A673 (cell line): ENCODE results near the gene NOS1AP. TPM values are rescaled to one million over a fixed set of nuclear protein-coding genes. Genes with fewer than 3 reads are reported as not detected.

Experiments
- BruUV-seq: library from RNA; stranded (reverse); fragments of 400-500 nt; replicated peaks from 2 replicates; lab custom pipeline; 2021; lab: Mats Ljungman, UMichigan
- CTCF ChIA-PET: fragments of 300-600 bp; sonication (Branson Sonifier 250); formaldehyde crosslinking; loops from one replicate; lab custom pipeline; 2022; ENCODE audit warnings: antibody characterized with exemption; lab: Charles Lee
- POLR2A ChIA-PET: fragments of 300-600 bp; sonication (Branson Sonifier 250); formaldehyde crosslinking; loops from one replicate; lab custom pipeline; 2022; ENCODE audit warnings: antibody characterized with exemption; ENCODE audit not compliant: low non-redundant PET; lab: Charles Lee
- DNase-seq: peaks from one replicate; pipeline ENCODE4 v3.0.0-alpha.2; 2015; ENCODE audit warnings: low spot score
- H3K27ac ChIP-seq: fragments of 200-600 bp; sonication (generic); 2 replicates; pipeline ENCODE4 v1.5.1; 2016; ENCODE audit warnings: mixed run types, low read depth, mild to moderate bottlenecking, mixed read lengths, antibody characterized with exemption, low read length; ENCODE audit not compliant: poor library complexity, severe bottlenecking
- H3K27me3 ChIP-seq: fragments of 200-600 bp; sonication (generic); replicated peaks from 2 replicates; pipeline ENCODE4 v1.6.1; 2017; ENCODE audit warnings: mixed run types, low read depth, mild to moderate bottlenecking, mixed read lengths, antibody characterized with exemption, low read length; ENCODE audit not compliant: insufficient read depth, poor library complexity
- H3K36me3 ChIP-seq: fragments of 200-600 bp; sonication (generic); 2 replicates; pipeline ENCODE4 v1.6.1; 2016; ENCODE audit warnings: mixed run types, mild to moderate bottlenecking, mixed read lengths, antibody characterized with exemption, low read length; ENCODE audit not compliant: insufficient read depth, poor library complexity, severe bottlenecking
- H3K4me1 ChIP-seq: fragments of 200-600 bp; sonication (generic); 2 replicates; pipeline ENCODE4 v1.6.1; 2017; ENCODE audit warnings: mixed run types, mild to moderate bottlenecking, mixed read lengths, antibody characterized with exemption, low read length; ENCODE audit not compliant: insufficient read depth, poor library complexity, severe bottlenecking
- H3K4me3 ChIP-seq: fragments of 200-600 bp; sonication (generic); 2 replicates; pipeline ENCODE4 v1.5.1; 2016; ENCODE audit warnings: low read depth, mixed run types, mild to moderate bottlenecking, mixed read lengths, low read length; ENCODE audit not compliant: poor library complexity, severe bottlenecking
- H3K9me3 ChIP-seq: fragments of 200-600 bp; sonication (generic); 2 replicates; pipeline ENCODE4 v1.6.1; 2016; ENCODE audit warnings: mixed run types, low read depth, mild to moderate bottlenecking, mixed read lengths, antibody characterized with exemption, low read length; ENCODE audit not compliant: poor library complexity, severe bottlenecking
- EZH2 ChIP-seq: fragments of 200-600 bp; sonication (generic); IDR thresholded peaks from 2 replicates; pipeline ENCODE4 v1.6.1; 2017; ENCODE audit warnings: borderline replicate concordance, low read depth, mild to moderate bottlenecking, mixed read lengths, antibody characterized with exemption, low read length; ENCODE audit not compliant: poor library complexity, severe bottlenecking
- intact Hi-C: fragments of 100-400 bp; cut with micrococcal nuclease; formaldehyde crosslinking; loops from one replicate; pipeline ENCODE4 v1.10.0; 2022; ENCODE audit not compliant: unreplicated experiment
- total RNA-seq: library from RNA; stranded (reverse); gene quantifications from 2 replicates; pipeline ENCODE4 v1.2.3, GENCODE V29; 2021
- TF ChIP-seq, protein P1 (sequence below): fragments of 300-800, 200-600 bp; sonication (generic); conservative IDR thresholded peaks from 2 replicates; pipeline ENCODE4 v1.5.1; 2017; ENCODE audit warnings: low read depth, mild to moderate bottlenecking, antibody characterized with exemption, low read length, moderate library complexity, mixed read lengths

The NOS1AP gene
- total RNA-seq, 1 experiment from 2014 or later = 28.0 TPM

DNA sequence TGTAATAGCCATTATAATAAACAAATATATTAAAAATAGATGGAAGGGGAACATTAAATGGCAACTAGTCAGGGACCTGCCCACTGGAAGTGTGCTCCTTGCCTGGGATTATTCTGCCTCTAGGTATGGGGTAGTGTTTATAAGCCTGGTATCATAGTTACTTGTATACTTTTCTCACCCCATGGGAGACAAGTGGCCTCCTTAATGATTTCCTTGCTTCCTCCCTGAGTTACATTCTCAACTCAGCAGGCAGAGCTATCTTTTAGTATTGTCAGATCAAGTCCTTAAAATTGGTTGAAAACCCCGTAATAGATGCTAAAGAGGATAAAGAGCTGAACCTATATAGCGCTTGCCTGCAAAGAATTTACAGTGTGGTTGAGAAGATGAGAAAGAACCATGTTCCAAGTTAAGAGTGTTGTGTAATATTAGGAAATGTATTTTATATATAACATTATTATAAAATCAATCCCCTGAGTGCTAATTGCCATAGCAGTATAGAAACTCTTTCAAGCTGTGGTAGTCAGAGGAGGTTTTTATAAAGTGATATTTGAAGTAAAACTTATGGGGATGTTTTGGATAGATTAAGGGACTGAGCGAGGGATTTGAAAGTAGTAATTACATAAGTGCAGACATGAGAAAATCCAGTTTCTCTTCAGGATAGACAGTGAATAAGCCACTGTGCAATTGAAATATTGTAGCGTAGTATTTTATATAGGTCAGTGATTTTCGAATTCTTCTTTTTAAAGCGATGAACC lies 200.7 kb downstream of the NOS1AP start:
- no TSS peak for BruUV-seq
- POLR2A ChIA-PET = interaction anchor here (0.6 kb wide), 2 partner anchors 40 to 41 kb away, joined by 3 to 4 read pairs; no protein-coding TSS in a partner anchor
- TF ChIP-seq, protein P1, sequence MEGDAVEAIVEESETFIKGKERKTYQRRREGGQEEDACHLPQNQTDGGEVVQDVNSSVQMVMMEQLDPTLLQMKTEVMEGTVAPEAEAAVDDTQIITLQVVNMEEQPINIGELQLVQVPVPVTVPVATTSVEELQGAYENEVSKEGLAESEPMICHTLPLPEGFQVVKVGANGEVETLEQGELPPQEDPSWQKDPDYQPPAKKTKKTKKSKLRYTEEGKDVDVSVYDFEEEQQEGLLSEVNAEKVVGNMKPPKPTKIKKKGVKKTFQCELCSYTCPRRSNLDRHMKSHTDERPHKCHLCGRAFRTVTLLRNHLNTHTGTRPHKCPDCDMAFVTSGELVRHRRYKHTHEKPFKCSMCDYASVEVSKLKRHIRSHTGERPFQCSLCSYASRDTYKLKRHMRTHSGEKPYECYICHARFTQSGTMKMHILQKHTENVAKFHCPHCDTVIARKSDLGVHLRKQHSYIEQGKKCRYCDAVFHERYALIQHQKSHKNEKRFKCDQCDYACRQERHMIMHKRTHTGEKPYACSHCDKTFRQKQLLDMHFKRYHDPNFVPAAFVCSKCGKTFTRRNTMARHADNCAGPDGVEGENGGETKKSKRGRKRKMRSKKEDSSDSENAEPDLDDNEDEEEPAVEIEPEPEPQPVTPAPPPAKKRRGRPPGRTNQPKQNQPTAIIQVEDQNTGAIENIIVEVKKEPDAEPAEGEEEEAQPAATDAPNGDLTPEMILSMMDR = no peak
- TF ChIP-seq EZH2 = no peak

DNA sequence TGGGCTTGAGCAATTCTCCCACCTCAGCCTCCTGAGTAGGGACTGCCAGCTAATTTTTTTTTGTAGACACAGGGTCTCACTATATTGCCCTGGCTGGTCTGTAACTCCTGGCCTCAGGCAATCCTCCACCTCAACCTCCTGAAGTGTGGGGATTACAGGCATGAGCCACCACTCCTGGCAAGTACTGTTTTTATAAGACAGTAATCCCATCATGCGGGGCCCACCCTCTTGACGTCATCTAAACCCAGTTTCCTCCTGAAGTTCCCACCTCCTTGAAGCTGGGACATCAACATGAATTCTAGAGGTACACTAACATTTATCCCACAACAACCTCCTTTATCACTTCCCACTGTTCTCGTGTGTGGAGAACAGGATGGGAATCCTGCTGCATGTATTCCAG lies 202.5 kb downstream of the NOS1AP start:
- intact Hi-C loops = loop anchor here (10.0 kb wide), 1 partner anchor 507 kb away; the partner anchor contains the start of gene ATF6
- ChIA-PET POLR2A (no interaction called here), CTCF (no interaction called here)
- peak overlapping the region; percentile 45 for H3K27ac ChIP-seq
- TF ChIP-seq EZH2 = no peak
- H3K4me1 ChIP-seq = peaks cover 53% of the 10 kb centered on the region
- no peaks in the 10 kb centered on the region for H3K9me3 ChIP-seq
- no peak overlapping the region for H3K4me3 ChIP-seq
- no peak for DNase-seq
- no TSS peak for BruUV-seq
- no peaks in the 10 kb centered on the region for H3K36me3 ChIP-seq
- no peaks in the 10 kb centered on the region for H3K27me3 ChIP-seq

More for the DNA sequence above, 200.7 kb downstream of the NOS1AP start:
- Histone ChIP-seq H3K27ac (peak overlapping the region; percentile 61), H3K4me1 (peaks cover 43% of the 10 kb centered on the region), H3K9me3 (no peaks in the 10 kb centered on the region), H3K27me3 (no peaks in the 10 kb centered on the region), H3K36me3 (no peaks in the 10 kb centered on the region), H3K4me3 (no peak overlapping the region)
- CTCF ChIA-PET = interaction anchor here (1.1 kb wide), 1 partner anchor 40 kb away, joined by 4 read pairs; no protein-coding TSS in a partner anchor
- peak; percentile 90 for DNase-seq
- intact Hi-C loops = loop anchor here (10.0 kb wide), 1 partner anchor 505 kb away; the partner anchor contains the start of gene ATF6

DNA sequence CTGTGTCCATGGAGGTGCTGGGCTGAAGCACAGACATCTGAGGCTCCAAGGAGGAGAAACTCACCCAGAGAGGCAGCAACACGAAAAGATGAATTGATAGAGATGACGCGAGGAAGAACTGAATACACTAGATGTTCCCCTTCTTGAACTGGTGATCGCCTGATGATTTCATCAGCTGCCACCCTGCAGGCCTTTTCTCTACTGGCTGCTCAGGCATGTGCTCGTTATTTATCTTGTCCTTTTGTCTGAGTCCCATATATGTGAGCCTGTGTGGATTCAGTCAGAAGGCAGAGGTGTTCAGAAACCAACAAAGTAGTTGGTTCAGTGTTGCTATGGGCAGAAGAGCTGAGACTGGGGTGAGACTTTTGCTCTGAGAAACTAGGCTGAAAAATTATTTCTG lies 202.9 kb downstream of the NOS1AP start:
- POLR2A ChIA-PET = no interaction called here

More for the DNA sequence above, 202.9 kb downstream of the NOS1AP start:
- intact Hi-C loops = loop anchor here (10.0 kb wide), 1 partner anchor 508 kb away; the partner anchor contains the start of gene ATF6
- H3K9me3 ChIP-seq = no peaks in the 10 kb centered on the region
- no peaks in the 10 kb centered on the region for H3K27me3 ChIP-seq
- H3K36me3 ChIP-seq = no peaks in the 10 kb centered on the region
- H3K4me1 ChIP-seq = peaks cover 56% of the 10 kb centered on the region
- CTCF ChIA-PET = no interaction called here
- no peak for TF ChIP-seq EZH2
- TF ChIP-seq, protein P1 = no peak
- BruUV-seq = no TSS peak
- no peak for DNase-seq
- peak overlapping the region; percentile 45 for H3K27ac ChIP-seq
- H3K4me3 ChIP-seq = no peak overlapping the region
